Subcutaneous abdominal adipose tissue (tissue), 5 donors: Measurements from ENCODE around the gene CDKN2B.

Source experiments
- H3K27ac ChIP-seq: one replicate; pipeline ENCODE4 v1.7.0; 2013; ENCODE audit warnings: low read depth, mild to moderate bottlenecking, inconsistent platforms, low read length, moderate library complexity
- H3K27me3 ChIP-seq, 5 donors: one replicate each; pipeline ENCODE4 v1.7.0; 2013; ENCODE audit warnings: low read length in 5 of 5, inconsistent platforms in 1 of 5; ENCODE audit not compliant: control insufficient read depth in 5 of 5, insufficient read depth in 4 of 5
- H3K36me3 ChIP-seq, 5 donors: one replicate each; pipeline ENCODE4 v1.7.0; 2013; ENCODE audit warnings: low read length in 5 of 5; ENCODE audit not compliant: control insufficient read depth in 5 of 5, insufficient read depth in 5 of 5
- H3K4me1 ChIP-seq, 5 donors: one replicate each; pipeline ENCODE4 v1.7.0; 2013; ENCODE audit warnings: low read length in 5 of 5, mild to moderate bottlenecking in 3 of 5, moderate library complexity in 1 of 5; ENCODE audit not compliant: control insufficient read depth in 5 of 5, insufficient read depth in 5 of 5
- H3K4me3 ChIP-seq, 5 donors: one replicate each; pipeline ENCODE4 v1.7.0; 2013; ENCODE audit warnings: low read length in 5 of 5, low read depth in 1 of 5
- H3K9ac ChIP-seq, 5 donors: one replicate each; pipeline ENCODE4 v1.7.0; 2013; ENCODE audit warnings: low read length in 5 of 5, mild to moderate bottlenecking in 4 of 5, moderate library complexity in 3 of 5
- H3K9me3 ChIP-seq, 5 donors: one replicate each; pipeline ENCODE4 v1.7.0; 2013; ENCODE audit warnings: low read length in 5 of 5; ENCODE audit not compliant: control insufficient read depth in 5 of 5
- donor health status: healthy.
- donor health status: healthy.
- donor health status: healthy.
- donor health status: healthy.
- donor health status: healthy.

The CDKN2B gene

DNA sequence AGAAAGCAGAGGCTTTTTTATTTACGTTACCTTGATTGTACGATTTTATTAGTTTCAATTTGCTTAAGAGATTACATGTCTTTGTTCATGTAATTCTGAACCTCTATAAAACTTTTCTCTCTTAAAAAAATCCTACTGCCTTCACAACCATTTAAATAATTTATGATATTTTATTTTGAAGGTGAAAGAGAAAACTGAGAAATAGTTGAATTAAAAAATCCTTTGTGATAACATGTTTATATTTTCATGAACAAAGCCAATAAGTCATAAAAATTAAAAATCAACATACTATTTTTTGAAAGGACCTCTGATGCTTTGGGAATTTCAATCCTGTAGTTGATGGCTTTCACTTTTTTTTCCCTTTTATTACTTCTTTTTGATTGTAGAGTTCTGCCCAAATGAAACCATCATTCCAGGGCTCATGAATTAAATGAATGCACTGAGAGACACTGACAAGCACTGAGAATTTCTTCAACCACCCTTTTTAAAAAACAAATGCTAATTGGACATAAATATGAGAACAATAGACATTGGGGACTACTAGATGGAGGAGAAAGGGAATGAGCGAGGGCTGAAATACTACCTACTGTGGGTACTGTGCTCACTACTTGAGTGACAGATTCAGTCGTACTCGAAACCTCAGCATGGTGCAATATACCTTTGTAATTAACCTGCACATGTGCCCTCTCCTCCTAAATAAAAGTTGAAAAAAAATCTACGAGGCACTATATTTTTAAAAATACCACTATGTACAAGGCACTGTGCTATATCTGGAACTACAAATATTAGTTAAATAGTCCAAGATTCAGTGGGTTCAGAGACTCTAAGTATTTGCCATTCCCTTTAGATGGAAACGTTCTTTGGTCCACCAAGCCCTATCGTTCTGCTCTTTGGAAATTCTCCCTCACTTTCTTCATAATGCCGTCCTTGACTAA, 20.8 kb downstream of the CDKN2B start:
- no peak overlapping the region for H3K27ac ChIP-seq
- peaks cover 13 to 58% (median 29%) of the 10 kb centered on the region in 5 donors for H3K27me3 ChIP-seq

DNA sequence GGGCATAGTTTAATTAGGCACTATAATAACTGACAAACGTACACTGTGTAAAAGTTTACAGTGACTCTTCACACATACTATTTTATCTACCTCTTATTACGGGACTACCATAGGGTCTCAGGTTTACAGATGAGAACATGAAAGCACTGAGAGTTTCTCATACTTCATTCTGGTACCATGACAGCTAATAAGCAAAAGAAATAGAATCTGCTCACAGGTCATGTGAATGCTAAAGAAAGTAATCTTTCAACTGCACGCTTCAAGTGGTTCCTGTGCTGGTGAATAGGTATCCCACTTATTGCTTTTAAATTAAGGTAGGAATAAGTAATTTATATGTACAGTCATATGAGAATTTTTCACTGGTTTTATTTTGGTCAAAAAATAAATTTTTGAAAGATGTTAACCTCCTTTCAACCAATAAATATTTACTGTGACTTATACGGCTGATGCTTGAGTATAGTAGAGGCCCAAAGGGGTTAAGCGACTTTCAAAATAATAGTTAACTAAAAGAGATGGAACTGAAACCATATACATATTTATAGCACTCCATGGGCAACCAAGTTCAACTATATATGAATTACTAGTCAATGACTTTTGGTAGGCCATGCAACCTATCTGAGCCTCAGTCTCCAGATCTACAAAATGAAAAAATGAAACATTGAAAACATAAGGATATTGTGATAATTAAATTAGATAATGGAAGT, 23.0 kb downstream of the CDKN2B start:
- no peaks in the 10 kb centered on the region for H3K36me3 ChIP-seq
- no peak overlapping the region for H3K9ac ChIP-seq
- no peak overlapping the region for H3K27ac ChIP-seq
- no peak overlapping the region for H3K4me3 ChIP-seq
- H3K4me1 ChIP-seq = no peaks in the 10 kb centered on the region
- peaks cover 18 to 59% (median 29%) of the 10 kb centered on the region in 5 donors for H3K27me3 ChIP-seq
- peaks cover 0 to 6% (median 2%) of the 10 kb centered on the region in 5 donors for H3K9me3 ChIP-seq

More for the DNA sequence above, 20.8 kb downstream of the CDKN2B start:
- H3K4me3 ChIP-seq = no peak overlapping the region
- no peak overlapping the region for H3K9ac ChIP-seq
- H3K4me1 ChIP-seq = no peaks in the 10 kb centered on the region
- H3K36me3 ChIP-seq = no peaks in the 10 kb centered on the region
- H3K9me3 ChIP-seq = peaks cover 0 to 6% (median 2%) of the 10 kb centered on the region in 5 donors

DNA sequence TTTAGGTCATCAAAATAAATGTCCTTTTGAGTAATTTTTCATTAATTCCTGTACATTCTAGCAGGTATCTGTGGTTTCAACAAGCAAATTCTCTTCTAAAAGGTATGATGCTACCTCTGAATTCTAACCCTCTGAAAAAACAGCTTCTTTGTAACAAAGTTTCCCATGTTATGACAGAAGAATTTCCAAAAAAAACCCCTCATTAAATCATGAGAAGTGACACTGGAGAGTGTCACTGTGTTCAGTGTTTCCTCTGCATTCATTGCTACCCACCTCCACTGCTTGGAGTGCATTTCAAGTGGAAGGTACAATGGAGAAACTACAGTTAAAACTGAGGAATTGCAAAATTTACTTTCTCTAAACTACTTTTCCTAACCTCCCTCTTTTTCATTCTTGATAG, 25.0 kb downstream of the CDKN2B start:
- Histone ChIP-seq H3K4me3 (no peak overlapping the region), H3K9me3 (peaks cover 0 to 2% (median 0%) of the 10 kb centered on the region in 5 donors), H3K27me3 (peaks cover 23 to 55% (median 24%) of the 10 kb centered on the region in 5 donors), H3K36me3 (no peaks in the 10 kb centered on the region), H3K9ac (no peak overlapping the region), H3K27ac (no peak overlapping the region), H3K4me1 (no peaks in the 10 kb centered on the region)

DNA sequence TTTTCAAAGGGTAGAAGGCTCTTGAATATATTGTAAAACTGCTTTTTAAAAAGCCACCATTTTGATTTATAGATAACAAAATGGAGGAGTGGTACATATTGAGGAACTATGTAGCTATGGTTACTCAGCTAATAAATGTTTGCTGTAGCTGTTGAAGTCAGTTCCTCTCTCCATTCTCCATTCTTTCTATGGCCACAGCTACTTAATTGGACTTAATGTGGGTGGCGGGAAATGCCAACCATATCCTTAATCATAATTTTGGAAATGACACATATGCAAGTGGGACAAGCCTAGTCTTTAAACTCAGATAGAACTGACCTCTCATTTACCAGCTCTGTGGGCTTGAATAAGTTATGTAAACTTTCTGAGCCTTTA, 25.6 kb downstream of the CDKN2B start:
- H3K9ac ChIP-seq = no peak overlapping the region
- peaks cover 0 to 2% (median 0%) of the 10 kb centered on the region in 5 donors for H3K9me3 ChIP-seq
- H3K4me1 ChIP-seq = no peaks in the 10 kb centered on the region
- H3K36me3 ChIP-seq = no peaks in the 10 kb centered on the region
- peaks cover 20 to 55% (median 25%) of the 10 kb centered on the region in 5 donors for H3K27me3 ChIP-seq
- no peak overlapping the region for H3K27ac ChIP-seq
- no peak overlapping the region for H3K4me3 ChIP-seq

DNA sequence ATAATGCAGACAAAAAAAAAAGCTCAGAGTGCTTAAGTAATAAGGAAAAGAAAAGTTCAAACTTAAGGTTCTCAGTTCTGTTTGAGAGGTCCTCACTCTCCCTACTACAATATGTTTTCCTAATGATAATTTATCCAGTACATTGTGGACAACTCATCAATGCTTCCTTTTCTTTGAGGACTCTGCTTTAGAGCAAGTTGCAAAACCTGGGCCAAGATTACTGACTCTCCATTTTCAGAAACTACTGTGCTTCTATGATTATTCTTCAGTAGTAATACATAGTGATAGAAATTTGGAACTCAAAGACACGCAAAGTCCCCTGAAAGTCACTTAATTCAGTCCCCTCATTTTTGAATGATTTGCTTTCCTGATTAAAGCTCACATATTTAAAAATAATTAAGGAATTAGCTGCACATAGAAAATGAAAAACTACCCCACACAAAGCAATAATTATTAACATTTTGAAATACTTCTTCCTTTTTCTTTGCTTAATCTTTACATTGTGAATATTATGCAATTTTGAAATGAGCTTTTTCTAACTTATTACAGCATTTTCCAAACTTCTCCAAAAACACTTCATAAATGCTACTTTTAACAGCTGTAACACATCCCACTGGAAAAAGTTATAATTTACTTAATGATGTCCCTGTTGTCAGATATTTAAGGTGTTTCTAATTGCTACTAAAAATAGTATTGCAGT, 26.1 kb downstream of the CDKN2B start:
- no peak overlapping the region for H3K4me3 ChIP-seq
- H3K9ac ChIP-seq = no peak overlapping the region
- H3K9me3 ChIP-seq = peaks cover 0 to 2% (median 0%) of the 10 kb centered on the region in 5 donors
- peaks cover 18 to 53% (median 24%) of the 10 kb centered on the region in 5 donors for H3K27me3 ChIP-seq
- H3K4me1 ChIP-seq = no peaks in the 10 kb centered on the region
- no peaks in the 10 kb centered on the region for H3K36me3 ChIP-seq
- no peak overlapping the region for H3K27ac ChIP-seq

DNA sequence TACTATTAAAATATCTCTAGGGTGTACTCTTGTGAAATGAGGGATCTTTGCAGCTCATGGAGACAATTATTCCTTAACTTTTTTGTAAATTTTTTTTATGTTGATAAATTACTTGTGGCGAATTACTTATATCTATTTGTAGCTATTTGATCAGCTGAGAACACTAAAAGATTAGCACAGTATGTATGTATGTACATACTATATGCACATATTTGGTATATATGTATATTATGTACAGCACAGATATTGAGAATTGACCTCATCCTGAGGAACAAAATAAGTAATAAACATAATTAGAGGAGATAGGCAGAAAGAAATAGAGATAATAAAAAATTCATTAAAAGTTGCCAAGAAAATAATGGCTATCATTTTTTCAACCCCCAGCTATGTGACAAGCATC, 26.7 kb downstream of the CDKN2B start:
- Histone ChIP-seq H3K4me3 (no peak overlapping the region), H3K4me1 (no peaks in the 10 kb centered on the region), H3K27me3 (peaks cover 21 to 52% (median 25%) of the 10 kb centered on the region in 5 donors)

DNA sequence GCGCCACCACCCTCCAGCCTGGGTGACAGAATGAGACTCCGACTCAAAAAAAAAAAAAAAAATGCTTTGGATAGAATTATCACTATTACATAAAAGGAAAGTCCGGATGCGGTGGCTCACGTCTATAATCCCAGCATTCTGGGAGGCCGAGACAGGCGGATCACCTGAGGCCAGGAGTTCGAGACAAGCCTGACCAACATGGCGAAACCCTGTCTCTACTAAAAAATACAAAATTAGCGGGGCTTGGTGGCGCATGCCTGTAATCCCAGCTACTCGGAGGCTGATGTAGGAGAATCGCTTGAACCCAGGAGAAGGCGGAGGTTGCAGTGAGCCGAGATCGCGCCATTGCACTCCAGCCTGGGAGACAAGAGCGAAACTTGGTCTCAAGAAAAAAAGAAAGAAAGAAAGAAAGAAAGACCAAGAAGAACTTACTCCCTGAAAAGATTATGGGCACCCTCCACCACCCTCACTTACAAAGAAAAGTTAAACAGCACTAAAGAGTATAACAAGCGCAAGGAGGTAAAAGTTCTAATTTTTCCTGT, 32.7 kb downstream of the CDKN2B start:
- no peak overlapping the region for H3K27ac ChIP-seq
- peaks cover 0 to 15% (median 15%) of the 10 kb centered on the region in 5 donors for H3K4me1 ChIP-seq
- H3K36me3 ChIP-seq = no peaks in the 10 kb centered on the region
- H3K4me3 ChIP-seq = no peak overlapping the region
- peaks cover 0 to 2% (median 0%) of the 10 kb centered on the region in 5 donors for H3K9me3 ChIP-seq
- H3K9ac ChIP-seq = no peak overlapping the region
- H3K27me3 ChIP-seq = peaks cover 50 to 77% (median 58%) of the 10 kb centered on the region in 5 donors

More for the DNA sequence above, 26.7 kb downstream of the CDKN2B start:
- Histone ChIP-seq H3K36me3 (no peaks in the 10 kb centered on the region), H3K27ac (no peak overlapping the region), H3K9ac (no peak overlapping the region), H3K9me3 (peaks cover 0 to 2% (median 0%) of the 10 kb centered on the region in 5 donors)

DNA sequence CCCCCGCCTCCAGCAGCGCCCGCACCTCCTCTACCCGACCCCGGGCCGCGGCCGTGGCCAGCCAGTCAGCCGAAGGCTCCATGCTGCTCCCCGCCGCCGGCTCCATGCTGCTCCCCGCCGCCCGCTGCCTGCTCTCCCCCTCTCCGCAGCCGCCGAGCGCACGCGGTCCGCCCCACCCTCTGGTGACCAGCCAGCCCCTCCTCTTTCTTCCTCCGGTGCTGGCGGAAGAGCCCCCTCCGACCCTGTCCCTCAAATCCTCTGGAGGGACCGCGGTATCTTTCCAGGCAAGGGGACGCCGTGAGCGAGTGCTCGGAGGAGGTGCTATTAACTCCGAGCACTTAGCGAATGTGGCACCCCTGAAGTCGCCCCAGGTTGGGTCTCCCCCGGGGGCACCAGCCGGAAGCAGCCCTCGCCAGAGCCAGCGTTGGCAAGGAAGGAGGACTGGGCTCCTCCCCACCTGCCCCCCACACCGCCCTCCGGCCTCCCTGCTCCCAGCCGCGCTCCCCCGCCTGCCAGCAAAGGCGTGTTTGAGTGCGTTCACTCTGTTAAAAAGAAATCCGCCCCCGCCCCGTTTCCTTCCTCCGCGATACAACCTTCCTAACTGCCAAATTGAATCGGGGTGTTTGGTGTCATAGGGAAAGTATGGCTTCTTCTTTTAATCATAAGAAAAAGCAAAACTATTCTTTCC, 34.2 kb downstream of the CDKN2B start:
- peaks cover 0 to 2% (median 0%) of the 10 kb centered on the region in 5 donors for H3K9me3 ChIP-seq
- H3K27ac ChIP-seq = no peak overlapping the region
- no peaks in the 10 kb centered on the region for H3K36me3 ChIP-seq
- peak overlapping the region in 1 of 5 donors; percentile 52 for H3K9ac ChIP-seq
- peaks cover 0 to 22% (median 16%) of the 10 kb centered on the region in 5 donors for H3K4me1 ChIP-seq
- peaks cover 61 to 90% (median 72%) of the 10 kb centered on the region in 5 donors for H3K27me3 ChIP-seq
- peak overlapping the region; percentile 36 to 62 (median 53) for H3K4me3 ChIP-seq

DNA sequence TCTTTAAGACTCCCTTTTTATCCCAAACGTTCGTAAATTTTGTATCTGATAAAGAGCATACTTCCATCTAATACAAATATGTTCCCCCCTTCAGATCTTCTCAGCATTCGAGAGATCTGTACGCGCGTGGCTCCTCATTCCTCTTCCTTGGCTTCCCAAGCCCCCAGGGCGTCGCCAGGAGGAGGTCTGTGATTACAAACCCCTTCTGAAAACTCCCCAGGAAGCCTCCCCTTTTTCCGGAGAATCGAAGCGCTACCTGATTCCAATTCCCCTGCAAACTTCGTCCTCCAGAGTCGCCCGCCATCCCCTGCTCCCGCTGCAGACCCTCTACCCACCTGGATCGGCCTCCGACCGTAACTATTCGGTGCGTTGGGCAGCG, 34.8 kb downstream of the CDKN2B start:
- Histone ChIP-seq H3K4me1 (peaks cover 0 to 22% (median 16%) of the 10 kb centered on the region in 5 donors), H3K27me3 (peaks cover 61 to 91% (median 72%) of the 10 kb centered on the region in 5 donors), H3K4me3 (peak overlapping the region in 4 of 5 donors; percentile 19 to 62 (median 44)), H3K9ac (no peak overlapping the region), H3K9me3 (peaks cover 0 to 2% (median 0%) of the 10 kb centered on the region in 5 donors), H3K27ac (no peak overlapping the region), H3K36me3 (no peaks in the 10 kb centered on the region)
